ENCODE results near the gene RNASEH2A. TPM values are rescaled to one million over a fixed set of nuclear protein-coding genes. Genes with fewer than 3 reads are reported as not detected.
A peak's percentile ranks its signal among the peaks of the same experiment; 100 is the strongest.
"Not testable (repeated sequence)": the region's sequence is repeated elsewhere in the genome, so short reads cannot be mapped to it uniquely, and the experiment has no call there.

The RNASEH2A gene
- total RNA-seq, 3 donors from 2014 or later: 5.5 to 12.4 (median 6.5) TPM

GRCh38 chr19:12840091-12841079 lies 34.0 kb downstream of the RNASEH2A start:
- peaks cover 10% of the 10 kb centered on the region for H3K4me1 ChIP-seq (ENCODE audit: low read depth)
- ATAC-seq (peak; percentile 92), DNase-seq (peak; percentile 83 to 89 (median 87))
- no peak for TF ChIP-seq CTCF (IDR thresholded peaks at IDR 0.05)
- intact Hi-C loops (cut with DNase I, micrococcal nuclease): no loop called here
- H3K36me3 ChIP-seq (ENCODE audit: low read depth): no peaks in the 10 kb centered on the region
- no peaks in the 10 kb centered on the region for H3K9me3 ChIP-seq
- H3K4me3 ChIP-seq: no peak overlapping the region

GRCh38 chr19:12841094-12841493 lies 34.7 kb downstream of the RNASEH2A start:
- intact Hi-C loops (cut with DNase I, micrococcal nuclease): no loop called here

GRCh38 chr19:12842511-12842910 lies 36.1 kb downstream of the RNASEH2A start:
- intact Hi-C loops (cut with DNase I, micrococcal nuclease): no loop called here
- DNase-seq: peak in 1 of 3 donors; percentile 12
- Histone ChIP-seq H3K4me3 (no peak overlapping the region), H3K9me3 (no peaks in the 10 kb centered on the region), H3K4me1 (ENCODE audit: low read depth) (peaks cover 10% of the 10 kb centered on the region), H3K36me3 (ENCODE audit: low read depth) (no peaks in the 10 kb centered on the region)
- no peak for ATAC-seq
- no peak for TF ChIP-seq CTCF (IDR thresholded peaks at IDR 0.05)

More at GRCh38 chr19:12841094-12841493, 34.7 kb downstream of the RNASEH2A start:
- Histone ChIP-seq H3K36me3 (ENCODE audit: low read depth) (no peaks in the 10 kb centered on the region), H3K9me3 (no peaks in the 10 kb centered on the region), H3K4me3 (no peak overlapping the region), H3K4me1 (ENCODE audit: low read depth) (peaks cover 10% of the 10 kb centered on the region)
- peak; percentile 32 to 54 (median 46) for DNase-seq
- no peak for ATAC-seq
- TF ChIP-seq CTCF (IDR thresholded peaks at IDR 0.05): no peak

- Histone ChIP-seq H3K9me3 (no peaks in the 10 kb centered on the region), H3K4me1 (ENCODE audit: low read depth) (peaks cover 13% of the 10 kb centered on the region), H3K36me3 (ENCODE audit: low read depth) (no peaks in the 10 kb centered on the region), H3K4me3 (no peak overlapping the region)
- DNase-seq (peak in 1 of 3 donors; percentile 40), ATAC-seq (no peak)
- intact Hi-C loops (cut with DNase I, micrococcal nuclease): no loop called here
- TF ChIP-seq CTCF (IDR thresholded peaks at IDR 0.05): no peak
Measured at GRCh38 chr19:12843328-12843727, 36.9 kb downstream of the RNASEH2A start.

GRCh38 chr19:12843999-12844732 lies 37.8 kb downstream of the RNASEH2A start:
- no peak for TF ChIP-seq CTCF (IDR thresholded peaks at IDR 0.05)
- Histone ChIP-seq H3K9me3 (no peaks in the 10 kb centered on the region), H3K4me3 (no peak overlapping the region), H3K4me1 (ENCODE audit: low read depth) (peaks cover 9% of the 10 kb centered on the region), H3K36me3 (ENCODE audit: low read depth) (no peaks in the 10 kb centered on the region)
- DNase-seq: peak in 1 of 3 donors; percentile 4
- intact Hi-C loops (cut with DNase I, micrococcal nuclease): no loop called here
- no peak for ATAC-seq

GRCh38 chr19:12846613-12847012 lies 40.2 kb downstream of the RNASEH2A start:
- intact Hi-C loops (cut with DNase I, micrococcal nuclease): loop anchor here in 1 of 2 donors (5.0 kb wide), 1 partner anchor 79 kb away; no protein-coding TSS in a partner anchor
- H3K9me3 ChIP-seq; H3K36me3 ChIP-seq (ENCODE audit: low read depth); ATAC-seq; H3K4me3 ChIP-seq; H3K4me1 ChIP-seq (ENCODE audit: low read depth): not testable (repeated sequence)
- DNase-seq: peak in 1 of 3 donors; percentile 5

All from mucosa of descending colon (tissue), 3 donors.